DND-41 (cell line): ENCODE measurements around the gene TMEM115.

Source experiments
- ATAC-seq: fragments of 200-7000 bp; cut with Tn5 transposase; 3 replicates; pipeline ENCODE4 v1.9.1; 2021; ENCODE audit warnings: low read depth; ENCODE audit not compliant: insufficient read depth
- DNase-seq: peaks from one replicate; pipeline ENCODE4 v3.0.0-alpha.2; 2020
- H2AFZ ChIP-seq: 2 replicates; pipeline ENCODE4 v1.6.0; 2012; ENCODE audit warnings: low read depth, low read length
- H3K27ac ChIP-seq: 2 replicates; pipeline ENCODE4 v1.5.1; 2012; ENCODE audit warnings: low read length, inconsistent platforms
- H3K27me3 ChIP-seq: fragments of 200-600 bp; sonication (generic); 2 replicates; pipeline ENCODE4 v1.6.0; 2012; ENCODE audit warnings: low read length, mild to moderate bottlenecking, inconsistent platforms; ENCODE audit not compliant: insufficient read depth, poor library complexity
- H3K36me3 ChIP-seq: 2 replicates; pipeline ENCODE4 v1.5.1; 2012; ENCODE audit warnings: low read length, inconsistent platforms; ENCODE audit not compliant: insufficient read depth
- H3K4me1 ChIP-seq: 2 replicates; pipeline ENCODE4 v1.5.1; 2012; ENCODE audit warnings: mild to moderate bottlenecking, low read length; ENCODE audit not compliant: insufficient read depth
- H3K4me2 ChIP-seq: 2 replicates; pipeline ENCODE4 v1.6.0; 2012; ENCODE audit warnings: mild to moderate bottlenecking, moderate library complexity, low read length, inconsistent platforms; ENCODE audit not compliant: insufficient read depth
- H3K4me3 ChIP-seq, 2 experiments: fragments of 200-600 bp in 1 of 2; shearing (Covaris generic) in 1 of 2; 2 replicates each; pipeline ENCODE4 v1.5.1; 2012 to 2016; ENCODE audit warnings: inconsistent platforms in 2 of 2, low read length in 2 of 2, mild to moderate bottlenecking in 2 of 2, low read depth in 1 of 2, moderate library complexity in 1 of 2
- H3K79me2 ChIP-seq: 2 replicates; pipeline ENCODE4 v1.6.0; 2012; ENCODE audit warnings: low read length, inconsistent platforms; ENCODE audit not compliant: insufficient read depth
- H3K9ac ChIP-seq: 2 replicates; pipeline ENCODE4 v1.6.0; 2012; ENCODE audit warnings: low read depth, mild to moderate bottlenecking, inconsistent platforms, low read length, moderate library complexity
- H3K9me3 ChIP-seq: 2 replicates; pipeline ENCODE4 v1.5.1; 2012; ENCODE audit warnings: low read length, moderate library complexity, mild to moderate bottlenecking, inconsistent platforms; ENCODE audit not compliant: insufficient read depth, severe bottlenecking
- H4K20me1 ChIP-seq: 2 replicates; pipeline ENCODE4 v1.6.0; 2012; ENCODE audit warnings: low read length; ENCODE audit not compliant: insufficient read depth
- EZH2 ChIP-seq: IDR thresholded peaks from 3 replicates; pipeline ENCODE4 v1.6.1; 2012; ENCODE audit warnings: borderline replicate concordance, low read depth, mild to moderate bottlenecking, moderate library complexity, low read length, inconsistent platforms; ENCODE audit not compliant: severe bottlenecking
- TF ChIP-seq, protein P1 (sequence below): IDR thresholded peaks from 2 replicates; pipeline ENCODE4 v1.5.1; 2012; ENCODE audit warnings: borderline replicate concordance, low read length, moderate library complexity, mild to moderate bottlenecking; ENCODE audit not compliant: poor library complexity, severe bottlenecking; ENCODE audit errors: extremely low read depth

The TMEM115 gene

DNA sequence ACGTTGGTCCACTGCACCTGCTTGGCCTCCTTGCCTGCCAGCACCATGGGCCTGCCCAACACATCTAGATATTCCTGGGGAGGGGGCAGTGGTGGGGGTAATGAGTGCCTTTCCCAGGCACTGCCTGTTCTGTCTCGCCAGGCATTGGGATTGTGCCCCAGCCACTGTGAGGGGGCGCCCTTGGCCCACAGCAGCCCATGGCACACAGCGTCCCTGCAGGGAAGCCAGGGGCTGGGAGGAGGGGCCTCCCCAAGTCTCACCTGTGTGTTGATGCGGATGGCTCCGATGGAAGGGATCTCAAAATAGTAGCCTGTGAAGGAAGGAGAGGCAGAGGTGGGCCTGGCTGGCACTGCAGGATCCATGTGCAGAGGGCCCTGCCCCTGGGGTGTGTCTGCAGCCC lies 18.7 kb upstream of the TMEM115 start:
- no peak overlapping the region for H3K27ac ChIP-seq
- no peaks in the 10 kb centered on the region for H3K79me2 ChIP-seq
- no peak overlapping the region for H3K9ac ChIP-seq
- TF ChIP-seq, protein P1, sequence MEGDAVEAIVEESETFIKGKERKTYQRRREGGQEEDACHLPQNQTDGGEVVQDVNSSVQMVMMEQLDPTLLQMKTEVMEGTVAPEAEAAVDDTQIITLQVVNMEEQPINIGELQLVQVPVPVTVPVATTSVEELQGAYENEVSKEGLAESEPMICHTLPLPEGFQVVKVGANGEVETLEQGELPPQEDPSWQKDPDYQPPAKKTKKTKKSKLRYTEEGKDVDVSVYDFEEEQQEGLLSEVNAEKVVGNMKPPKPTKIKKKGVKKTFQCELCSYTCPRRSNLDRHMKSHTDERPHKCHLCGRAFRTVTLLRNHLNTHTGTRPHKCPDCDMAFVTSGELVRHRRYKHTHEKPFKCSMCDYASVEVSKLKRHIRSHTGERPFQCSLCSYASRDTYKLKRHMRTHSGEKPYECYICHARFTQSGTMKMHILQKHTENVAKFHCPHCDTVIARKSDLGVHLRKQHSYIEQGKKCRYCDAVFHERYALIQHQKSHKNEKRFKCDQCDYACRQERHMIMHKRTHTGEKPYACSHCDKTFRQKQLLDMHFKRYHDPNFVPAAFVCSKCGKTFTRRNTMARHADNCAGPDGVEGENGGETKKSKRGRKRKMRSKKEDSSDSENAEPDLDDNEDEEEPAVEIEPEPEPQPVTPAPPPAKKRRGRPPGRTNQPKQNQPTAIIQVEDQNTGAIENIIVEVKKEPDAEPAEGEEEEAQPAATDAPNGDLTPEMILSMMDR: no peak
- no peak for TF ChIP-seq EZH2
- no peak for ATAC-seq
- H3K27me3 ChIP-seq: no peaks in the 10 kb centered on the region
- H3K9me3 ChIP-seq: no peaks in the 10 kb centered on the region
- no peaks in the 10 kb centered on the region; the same call in 1 of the 2 replicates for H4K20me1 ChIP-seq
- no peak overlapping the region for H2AFZ ChIP-seq
- H3K4me1 ChIP-seq: 0 out of 2 replicates have a peak, but pooled peaks cover 2% of the 10 kb centered on the region
- H3K4me2 ChIP-seq: no peak overlapping the region
- DNase-seq: no peak
- H3K4me3 ChIP-seq: no peak overlapping the region
- H3K36me3 ChIP-seq: no peaks in the 10 kb centered on the region

DNA sequence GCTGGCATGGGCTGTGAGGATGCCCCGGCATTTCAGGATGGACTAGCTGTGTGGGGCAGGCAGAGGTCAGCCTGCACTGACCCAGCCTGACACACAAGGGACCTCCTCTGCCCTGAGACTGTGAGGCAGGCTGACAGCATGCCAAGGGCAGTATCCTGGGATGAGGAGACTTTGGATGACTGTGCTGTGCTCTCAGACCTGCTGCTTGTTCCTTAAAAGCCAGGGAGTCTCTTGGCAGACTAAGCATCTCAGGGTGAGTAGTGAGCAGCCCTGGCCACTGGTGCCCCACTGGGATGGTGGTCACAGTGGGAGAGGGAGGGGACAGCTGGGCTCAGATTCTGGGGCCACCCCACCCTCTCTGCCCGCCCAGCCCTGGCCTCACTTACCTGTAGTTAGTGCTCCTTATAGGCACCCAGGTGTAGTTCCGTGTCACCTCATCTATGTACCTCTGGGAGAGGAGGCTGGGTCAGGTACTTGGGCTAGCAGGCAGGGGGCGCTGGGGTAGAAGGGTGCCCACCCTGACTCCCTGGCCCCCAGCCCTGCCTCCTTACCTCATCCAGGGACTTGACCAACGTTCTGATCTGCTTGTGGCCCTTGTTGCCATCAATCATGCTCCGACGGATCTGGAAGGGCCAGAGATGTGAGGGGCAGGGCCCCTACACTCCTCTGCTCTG lies 16.1 kb upstream of the TMEM115 start:
- Histone ChIP-seq H4K20me1 (no peaks in the 10 kb centered on the region; the same call in 1 of the 2 replicates), H3K79me2 (no peaks in the 10 kb centered on the region), H3K4me2 (no peak overlapping the region), H3K27ac (no peak overlapping the region), H3K4me3 (no peak overlapping the region), H3K27me3 (no peaks in the 10 kb centered on the region), H3K9me3 (no peaks in the 10 kb centered on the region), H3K36me3 (no peaks in the 10 kb centered on the region), H3K4me1 (0 out of 2 replicates have a peak, but pooled peaks cover 2% of the 10 kb centered on the region), H3K9ac (no peak overlapping the region), H2AFZ (no peak overlapping the region)
- ATAC-seq (no peak), DNase-seq (no peak)
- TF ChIP-seq, protein P1: peak; percentile 25
- TF ChIP-seq EZH2: no peak

GRCh38 chr3:50374363-50375257 lies 15.3 kb upstream of the TMEM115 start:
- no peak overlapping the region for H3K9ac ChIP-seq
- no peak overlapping the region for H3K4me2 ChIP-seq

More at GRCh38 chr3:50374363-50375257, 15.3 kb upstream of the TMEM115 start:
- TF ChIP-seq, protein P1: no peak
- no peak for TF ChIP-seq EZH2
- H3K4me1 ChIP-seq: 0 out of 2 replicates have a peak, but pooled peaks cover 2% of the 10 kb centered on the region
- no peaks in the 10 kb centered on the region for H3K79me2 ChIP-seq
- ATAC-seq (no peak), DNase-seq (no peak)
- H2AFZ ChIP-seq: no peak overlapping the region
- no peaks in the 10 kb centered on the region for H3K27me3 ChIP-seq
- no peaks in the 10 kb centered on the region; the same call in 1 of the 2 replicates for H4K20me1 ChIP-seq
- no peak overlapping the region for H3K4me3 ChIP-seq
- no peaks in the 10 kb centered on the region for H3K36me3 ChIP-seq
- no peak overlapping the region for H3K27ac ChIP-seq
- H3K9me3 ChIP-seq: no peaks in the 10 kb centered on the region
